PC-9 (cell line): Measurements from ENCODE around the gene RNF152. TPM values are rescaled to one million over a fixed set of nuclear protein-coding genes. Genes with fewer than 3 reads are reported as not detected.

ENCODE experiments used
- BruUV-seq: library from RNA; stranded (reverse); fragments of 400-500 nt; replicated peaks from 2 replicates; lab custom pipeline; 2021; lab: Mats Ljungman, UMichigan
- CTCF ChIA-PET: fragments of 300-600 bp; sonication (Branson Sonifier 250); formaldehyde crosslinking; loops from one replicate; lab custom pipeline; 2022; ENCODE audit warnings: antibody characterized with exemption; lab: Charles Lee
- POLR2A ChIA-PET: fragments of 300-600 bp; sonication (Branson Sonifier 250); formaldehyde crosslinking; loops from one replicate; lab custom pipeline; 2022; ENCODE audit warnings: antibody characterized with exemption; ENCODE audit not compliant: unreplicated experiment; lab: Charles Lee
- DNase-seq, 2 experiments: peaks; one replicate each; pipeline versions ENCODE4 v3.0.0 to v3.0.0-alpha.2; 2015 to 2022; ENCODE audit warnings: mixed read lengths in 1 of 2
- H2AFZ ChIP-seq: fragments of 200-600 bp; sonication (generic); 2 replicates; pipeline ENCODE4 v1.8.1; 2017; ENCODE audit warnings: antibody characterized with exemption
- H3F3A ChIP-seq: fragments of 200-600 bp; sonication (generic); 2 replicates; pipeline ENCODE4 v1.8.1; 2017; ENCODE audit warnings: antibody characterized with exemption, mild to moderate bottlenecking, low read depth; ENCODE audit not compliant: insufficient read depth
- H3K27ac ChIP-seq: fragments of 200-600 bp; sonication (generic); 2 replicates; pipeline ENCODE4 v1.6.1; 2016; ENCODE audit warnings: mixed run types
- H3K27me3 ChIP-seq: fragments of 200-600 bp; sonication (generic); 2 replicates; pipeline ENCODE4 v1.6.1; 2016; ENCODE audit warnings: low read depth, mixed run types; ENCODE audit not compliant: insufficient read depth
- H3K36me3 ChIP-seq: fragments of 200-600 bp; sonication (generic); 2 replicates; pipeline ENCODE4 v1.6.1; 2016; ENCODE audit warnings: low read depth, mixed run types
- H3K4me1 ChIP-seq: fragments of 200-600 bp; sonication (generic); replicated peaks from 2 replicates; pipeline ENCODE4 v1.6.1; 2016; ENCODE audit warnings: mixed run types; ENCODE audit not compliant: insufficient read depth
- H3K4me2 ChIP-seq: fragments of 200-600 bp; sonication (generic); 2 replicates; pipeline ENCODE4 v1.6.1; 2017; ENCODE audit warnings: mixed run types
- H3K4me3 ChIP-seq: fragments of 200-600 bp; sonication (generic); 2 replicates; pipeline ENCODE4 v1.6.1; 2016; ENCODE audit warnings: mixed run types
- H3K79me2 ChIP-seq: fragments of 200-600 bp; sonication (generic); 2 replicates; pipeline ENCODE4 v1.6.1; 2017; ENCODE audit warnings: low read depth, mixed run types
- H3K9me2 ChIP-seq: fragments of 200-600 bp; sonication (generic); 2 replicates; pipeline ENCODE4 v1.8.1; 2017; ENCODE audit warnings: mild to moderate bottlenecking; ENCODE audit not compliant: insufficient read depth
- H3K9me3 ChIP-seq: fragments of 200-600 bp; sonication (generic); 2 replicates; pipeline ENCODE4 v1.8.1; 2016; ENCODE audit warnings: low read depth; ENCODE audit not compliant: insufficient read depth
- H4K20me1 ChIP-seq: fragments of 200-600 bp; sonication (generic); 2 replicates; pipeline ENCODE4 v1.8.1; 2017; ENCODE audit not compliant: insufficient read depth
- EZH2 ChIP-seq: fragments of 200-600 bp; sonication (generic); IDR thresholded peaks from 2 replicates; pipeline ENCODE4 v1.8.0; 2017; ENCODE audit warnings: antibody characterized with exemption, low read depth
- intact Hi-C: fragments of 100-400 bp; cut with micrococcal nuclease; formaldehyde crosslinking; loops from one replicate; pipeline ENCODE4 v1.10.0; 2022; ENCODE audit not compliant: unreplicated experiment
- total RNA-seq: library from RNA; stranded (reverse); gene quantifications from 2 replicates; pipeline ENCODE4 v1.2.3, GENCODE V29; 2021
- TF ChIP-seq, protein P1 (sequence below): fragments of 200-600 bp; sonication (generic); conservative IDR thresholded peaks from 2 replicates; pipeline ENCODE4 v1.6.1; 2017; ENCODE audit warnings: mixed run types, antibody characterized with exemption, mild to moderate bottlenecking, moderate library complexity

The RNF152 gene
- total RNA-seq, 1 experiment from 2014 or later = not detected

- no peak for TF ChIP-seq EZH2
- TF ChIP-seq, protein P1, sequence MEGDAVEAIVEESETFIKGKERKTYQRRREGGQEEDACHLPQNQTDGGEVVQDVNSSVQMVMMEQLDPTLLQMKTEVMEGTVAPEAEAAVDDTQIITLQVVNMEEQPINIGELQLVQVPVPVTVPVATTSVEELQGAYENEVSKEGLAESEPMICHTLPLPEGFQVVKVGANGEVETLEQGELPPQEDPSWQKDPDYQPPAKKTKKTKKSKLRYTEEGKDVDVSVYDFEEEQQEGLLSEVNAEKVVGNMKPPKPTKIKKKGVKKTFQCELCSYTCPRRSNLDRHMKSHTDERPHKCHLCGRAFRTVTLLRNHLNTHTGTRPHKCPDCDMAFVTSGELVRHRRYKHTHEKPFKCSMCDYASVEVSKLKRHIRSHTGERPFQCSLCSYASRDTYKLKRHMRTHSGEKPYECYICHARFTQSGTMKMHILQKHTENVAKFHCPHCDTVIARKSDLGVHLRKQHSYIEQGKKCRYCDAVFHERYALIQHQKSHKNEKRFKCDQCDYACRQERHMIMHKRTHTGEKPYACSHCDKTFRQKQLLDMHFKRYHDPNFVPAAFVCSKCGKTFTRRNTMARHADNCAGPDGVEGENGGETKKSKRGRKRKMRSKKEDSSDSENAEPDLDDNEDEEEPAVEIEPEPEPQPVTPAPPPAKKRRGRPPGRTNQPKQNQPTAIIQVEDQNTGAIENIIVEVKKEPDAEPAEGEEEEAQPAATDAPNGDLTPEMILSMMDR = no peak
- BruUV-seq = no TSS peak
- no peaks in the 10 kb centered on the region for H4K20me1 ChIP-seq
- CTCF ChIA-PET = no interaction called here
- H3K4me1 ChIP-seq = no peaks in the 10 kb centered on the region
- H3K36me3 ChIP-seq = no peaks in the 10 kb centered on the region
- no peak for DNase-seq
- no peak overlapping the region for H2AFZ ChIP-seq
- no peak overlapping the region for H3K4me2 ChIP-seq
- H3K4me3 ChIP-seq = no peak overlapping the region
- no peaks in the 10 kb centered on the region for H3K9me3 ChIP-seq
- no peaks in the 10 kb centered on the region for H3F3A ChIP-seq
- H3K79me2 ChIP-seq = no peaks in the 10 kb centered on the region
- H3K27me3 ChIP-seq = no peaks in the 10 kb centered on the region
- no peaks in the 10 kb centered on the region for H3K9me2 ChIP-seq
- H3K27ac ChIP-seq = no peak overlapping the region
- intact Hi-C loops = no loop called here
- POLR2A ChIA-PET = no interaction called here
Observed at GRCh38 chr18:61822879-61823278, 69.9 kb downstream of the RNF152 start.

GRCh38 chr18:61821748-61822147, 71.1 kb downstream of the RNF152 start:
- no TSS peak for BruUV-seq
- Histone ChIP-seq H3K9me3 (no peaks in the 10 kb centered on the region), H4K20me1 (no peaks in the 10 kb centered on the region), H3K4me1 (no peaks in the 10 kb centered on the region), H3K79me2 (no peaks in the 10 kb centered on the region), H3K36me3 (no peaks in the 10 kb centered on the region), H3K27me3 (no peaks in the 10 kb centered on the region), H3F3A (no peaks in the 10 kb centered on the region), H2AFZ (no peak overlapping the region), H3K4me3 (no peak overlapping the region), H3K4me2 (no peak overlapping the region), H3K27ac (no peak overlapping the region), H3K9me2 (no peaks in the 10 kb centered on the region)
- intact Hi-C loops = no loop called here
- TF ChIP-seq, protein P1 = no peak
- TF ChIP-seq EZH2 = no peak
- ChIA-PET CTCF (no interaction called here), POLR2A (no interaction called here)
- no peak for DNase-seq

DNA sequence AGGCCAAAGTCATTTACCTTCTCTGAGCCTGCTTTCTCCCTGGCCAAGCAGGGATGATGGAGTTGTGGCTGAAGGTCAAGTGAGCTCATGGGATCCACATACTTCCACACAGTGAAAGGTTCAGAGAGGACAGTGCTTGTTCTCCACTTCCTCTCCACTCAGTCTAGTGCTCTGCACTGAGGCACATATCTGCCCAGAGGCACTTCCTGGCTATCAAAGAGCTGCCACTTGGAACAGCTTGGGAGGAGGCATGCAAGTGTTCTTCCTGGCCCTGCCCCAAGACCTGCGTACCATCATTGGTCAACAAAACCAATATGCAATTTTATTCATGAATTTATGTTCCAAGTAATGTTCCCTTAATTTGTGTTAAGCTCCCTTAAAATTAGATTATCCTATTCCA, 71.9 kb downstream of the RNF152 start:
- no peak overlapping the region for H3K27ac ChIP-seq
- H3K27me3 ChIP-seq = no peaks in the 10 kb centered on the region
- H3K36me3 ChIP-seq = no peaks in the 10 kb centered on the region
- POLR2A ChIA-PET = no interaction called here
- intact Hi-C loops = no loop called here
- CTCF ChIA-PET = no interaction called here
- no peak overlapping the region for H3K4me2 ChIP-seq
- H3F3A ChIP-seq = no peaks in the 10 kb centered on the region
- no TSS peak for BruUV-seq
- TF ChIP-seq, protein P1 = no peak
- no peak for TF ChIP-seq EZH2
- no peaks in the 10 kb centered on the region for H3K9me2 ChIP-seq
- no peaks in the 10 kb centered on the region for H4K20me1 ChIP-seq
- no peak overlapping the region for H2AFZ ChIP-seq
- H3K79me2 ChIP-seq = no peaks in the 10 kb centered on the region
- no peaks in the 10 kb centered on the region for H3K9me3 ChIP-seq
- no peaks in the 10 kb centered on the region for H3K4me1 ChIP-seq
- no peak for DNase-seq
- H3K4me3 ChIP-seq = no peak overlapping the region
